D721Med (cell line): Measurements from ENCODE around the gene RASGEF1B.

Experiments
- DNase-seq: peaks from one replicate; pipeline ENCODE4 v3.0.0; 2011; ENCODE audit warnings: low spot score; ENCODE audit not compliant: insufficient read length
- FAIRE-seq: peaks from 2 replicates; lab custom pipeline; 2011; peaks lifted over from hg19 to GRCh38; lab: Jason Lieb, UNC
- CTCF ChIP-seq: IDR thresholded peaks from 2 replicates; pipeline ENCODE4 v1.5.1; 2012; ENCODE audit warnings: mild to moderate bottlenecking, control low read depth; ENCODE audit not compliant: insufficient read depth; ENCODE audit errors: missing control alignments

RASGEF1B gene

GRCh38 chr4:81454499-81454898, 17.2 kb downstream of the RASGEF1B start:
- TF ChIP-seq CTCF: no peak
- no peak for FAIRE-seq
- DNase-seq: no peak

- FAIRE-seq: no peak
- TF ChIP-seq CTCF: no peak
Measured at GRCh38 chr4:81453024-81453423, 18.7 kb downstream of the RASGEF1B start.

DNA sequence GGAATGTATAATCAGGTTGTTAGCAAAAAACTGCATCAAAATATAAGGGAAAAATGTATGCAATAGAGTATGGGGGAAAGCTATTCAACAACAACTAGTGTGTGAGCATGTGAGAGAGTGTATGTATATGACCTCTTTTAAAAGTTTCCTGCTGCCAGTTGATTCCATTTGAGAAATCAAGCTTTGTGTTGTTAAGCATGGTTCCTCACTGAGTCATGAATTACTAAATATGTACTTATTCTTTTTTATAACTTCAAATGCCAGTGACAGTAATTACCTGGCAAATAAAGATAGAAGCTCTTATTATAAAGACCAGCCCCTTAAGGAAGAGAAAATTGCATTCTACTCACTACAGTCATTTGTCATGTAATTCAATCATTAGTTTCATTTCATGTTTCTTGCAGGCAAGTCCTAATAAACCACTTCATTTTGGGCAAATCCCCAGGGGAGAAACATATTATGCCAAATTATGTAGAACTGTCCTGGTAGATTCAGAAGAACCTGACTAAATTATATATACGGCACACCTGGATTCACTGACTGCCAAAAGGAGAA, 19.2 kb downstream of the RASGEF1B start:
- FAIRE-seq (no peak), DNase-seq (no peak)
- no peak for TF ChIP-seq CTCF

More at GRCh38 chr4:81453024-81453423, 18.7 kb downstream of the RASGEF1B start:
- DNase-seq: no peak

DNA sequence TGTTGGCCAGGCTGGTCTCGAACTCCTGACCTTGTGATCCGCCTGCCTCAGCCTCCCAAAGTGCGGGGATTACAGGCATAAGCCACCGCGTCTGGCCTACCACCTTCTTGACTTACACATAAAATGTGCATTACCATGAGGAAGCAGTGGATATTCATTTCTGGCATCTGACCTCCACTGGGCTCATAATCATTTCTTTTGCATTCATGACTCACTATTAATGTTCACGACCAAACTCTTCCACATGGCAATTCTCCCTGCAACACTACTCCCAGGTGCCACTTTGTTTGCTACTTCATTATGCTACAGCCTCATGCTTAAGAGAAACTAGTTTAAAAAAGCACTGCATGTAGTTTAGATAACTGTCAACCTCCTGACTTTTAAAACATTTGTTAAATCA, 22.7 kb downstream of the RASGEF1B start:
- no peak for DNase-seq
- no peak for FAIRE-seq
- TF ChIP-seq CTCF: no peak

GRCh38 chr4:81447566-81448229, 24.0 kb downstream of the RASGEF1B start:
- FAIRE-seq (no peak), DNase-seq (no peak)
- no peak for TF ChIP-seq CTCF

DNA sequence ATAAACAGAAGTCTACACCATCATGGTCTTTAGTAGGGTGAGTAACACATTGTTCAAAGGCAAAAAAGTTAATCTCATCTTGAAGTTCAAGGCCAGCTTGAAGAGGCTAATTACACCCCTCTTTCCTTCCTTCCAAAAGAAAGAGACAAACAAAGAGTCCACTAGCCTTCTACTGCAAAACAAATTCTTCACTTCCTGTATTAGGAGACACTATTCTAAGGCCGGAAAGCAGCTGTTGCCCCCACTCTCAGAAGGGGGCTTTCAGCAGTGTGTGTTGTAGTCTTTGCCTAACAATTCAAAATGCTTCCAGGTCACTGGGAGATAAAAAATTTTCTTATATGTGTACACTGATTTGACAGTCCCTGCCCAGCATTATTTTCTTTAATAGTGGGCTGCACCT, 25.1 kb downstream of the RASGEF1B start:
- DNase-seq: no peak

More for the DNA sequence above, 25.1 kb downstream of the RASGEF1B start:
- TF ChIP-seq CTCF: no peak
- no peak for FAIRE-seq
